Measurements from ENCODE around the gene PPP2R3A.
"Not testable (repeated sequence)": the region's sequence is repeated elsewhere in the genome, so short reads cannot be mapped to it uniquely, and the experiment has no call there.

PPP2R3A gene

DNA sequence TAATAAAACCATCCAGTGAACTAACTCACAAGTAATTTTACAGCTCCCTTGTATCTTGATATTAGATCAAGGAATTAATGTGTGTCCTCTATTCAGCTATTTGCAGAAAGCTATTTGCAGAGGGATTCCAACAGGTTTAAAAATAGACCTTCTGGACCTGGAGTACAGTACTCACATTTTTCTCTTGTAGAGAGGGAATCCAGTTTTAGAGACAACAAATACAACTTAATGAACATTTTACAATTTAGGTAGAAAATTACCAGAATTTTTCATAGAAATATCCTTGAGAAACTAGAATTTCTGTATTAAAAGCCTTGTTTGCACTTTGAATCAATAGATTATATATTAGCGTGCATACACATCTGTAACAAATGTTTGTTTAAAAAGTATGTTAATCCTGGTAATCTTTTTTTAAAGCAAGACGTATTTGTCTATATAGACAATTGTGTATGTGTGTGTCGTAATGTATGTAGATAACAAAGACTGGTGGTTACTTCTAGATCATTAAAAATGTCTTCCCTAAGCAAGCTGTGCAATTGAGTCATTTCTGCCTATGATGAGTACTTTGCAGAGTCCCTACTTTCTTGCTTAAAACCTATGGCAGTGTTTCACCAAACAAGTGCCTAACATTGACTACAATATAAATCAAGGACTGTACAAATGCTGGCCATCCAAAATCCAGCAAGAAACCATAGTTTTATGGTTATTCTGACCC, 57.9 kb downstream of the PPP2R3A start:
- DNase-seq, result no peak

DNA sequence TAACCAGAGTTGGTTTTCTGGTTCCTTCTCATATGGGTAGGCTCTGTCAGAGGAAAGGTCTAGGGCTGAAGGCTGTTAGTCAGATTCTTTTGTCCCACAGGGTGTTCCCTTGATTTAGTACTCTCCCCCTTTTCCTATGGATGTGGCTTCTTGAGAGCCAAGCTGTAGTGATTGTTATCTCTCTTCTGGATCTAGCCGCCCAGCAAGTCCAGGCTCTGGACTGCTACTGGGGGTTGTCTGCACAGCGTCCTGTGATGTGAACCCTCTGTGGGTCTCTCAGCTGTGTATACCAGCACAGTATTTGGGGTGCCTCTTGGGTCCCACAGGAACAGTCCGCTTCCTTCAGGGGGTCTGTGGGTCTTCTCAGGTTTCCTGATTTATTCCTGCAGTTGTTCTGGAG, 70.8 kb downstream of the PPP2R3A start:
- no peak for DNase-seq

GRCh38 chr3:136038668-136039067, 73.1 kb downstream of the PPP2R3A start:
- DNase-seq, result no peak

GRCh38 chr3:136042608-136043221, 77.2 kb downstream of the PPP2R3A start:
- peak; percentile 49 to 56 for DNase-seq

DNA sequence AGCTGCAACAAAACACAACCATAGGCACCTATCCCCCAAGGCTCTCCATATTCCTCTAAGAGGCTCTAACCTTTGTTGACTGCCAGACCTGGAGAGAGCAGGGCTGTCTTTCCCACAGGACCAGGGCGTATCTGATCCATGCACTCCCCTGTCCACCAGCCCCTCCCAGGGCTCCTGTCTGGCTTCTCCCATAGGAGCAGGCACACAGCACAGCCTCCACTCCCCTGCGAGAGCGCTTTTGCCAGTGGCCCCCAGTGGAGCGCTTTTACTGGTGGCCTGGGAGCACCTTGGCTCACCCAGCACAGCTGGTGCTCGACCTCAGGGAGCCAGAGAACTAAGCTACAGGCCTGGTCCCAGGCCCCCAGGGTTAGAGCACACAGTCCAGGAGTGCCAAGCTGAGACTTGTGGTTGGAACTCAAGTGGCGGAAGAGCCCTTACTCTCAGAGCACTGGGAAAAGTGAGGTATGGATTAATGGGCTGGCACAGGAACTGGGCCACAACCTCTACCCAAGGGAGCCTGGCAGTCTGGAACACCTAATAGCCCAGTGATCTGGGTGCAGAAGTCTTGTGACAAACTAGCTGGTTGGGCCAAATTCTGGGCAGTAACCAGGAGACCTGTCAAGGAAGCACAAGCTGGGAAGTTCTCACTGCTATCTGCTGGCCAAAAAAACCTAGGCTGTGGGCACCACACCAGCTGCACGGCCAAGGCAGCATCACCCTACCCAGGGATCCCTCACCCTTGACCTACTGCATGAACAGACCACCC, 79.6 kb downstream of the PPP2R3A start:
- DNase-seq, result no peak

- no peak for DNase-seq
Observed at GRCh38 chr3:136048068-136048467, 82.5 kb downstream of the PPP2R3A start.

DNA sequence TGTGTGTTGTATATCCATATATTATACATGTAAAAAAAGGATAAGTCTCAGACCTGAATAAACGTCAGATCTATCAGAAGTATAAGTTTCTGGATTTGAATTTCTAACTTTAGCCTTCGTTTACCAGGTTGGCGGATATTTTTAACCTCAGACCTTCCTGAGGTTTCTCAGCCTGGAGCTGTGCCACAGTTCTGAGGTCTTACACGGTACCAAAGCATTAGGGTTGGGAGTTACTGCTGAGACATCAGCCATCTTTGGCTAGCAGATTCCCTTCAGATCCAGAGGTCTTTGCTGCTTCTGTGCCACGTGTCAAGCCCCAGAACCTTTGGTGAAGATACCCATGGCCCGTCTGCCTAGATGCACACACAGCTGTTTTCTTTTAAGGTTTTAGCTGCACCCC, 84.7 kb downstream of the PPP2R3A start:
- no peak for DNase-seq

GRCh38 chr3:136055491-136055890, 90.0 kb downstream of the PPP2R3A start:
- no peak for DNase-seq

DNA sequence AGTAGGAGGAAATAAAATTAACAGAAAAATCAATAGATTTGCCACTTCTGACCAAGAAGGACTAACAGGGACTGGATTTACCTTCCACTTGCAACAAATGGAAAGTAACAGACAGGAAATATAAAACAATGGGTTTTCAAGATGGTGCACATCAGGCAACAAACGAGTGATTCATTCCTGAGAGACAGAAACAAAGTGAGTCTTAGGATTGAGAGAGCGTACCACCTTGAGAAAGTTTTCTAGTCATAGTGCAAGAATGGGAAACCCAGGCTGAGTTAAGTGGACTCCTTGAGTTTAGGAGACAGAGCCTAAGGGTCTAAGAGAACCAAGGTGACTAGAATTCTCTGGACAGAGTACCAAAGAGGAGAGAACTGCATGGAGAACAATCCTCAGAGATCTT, 101.7 kb downstream of the PPP2R3A start:
- no peak for DNase-seq

DNA sequence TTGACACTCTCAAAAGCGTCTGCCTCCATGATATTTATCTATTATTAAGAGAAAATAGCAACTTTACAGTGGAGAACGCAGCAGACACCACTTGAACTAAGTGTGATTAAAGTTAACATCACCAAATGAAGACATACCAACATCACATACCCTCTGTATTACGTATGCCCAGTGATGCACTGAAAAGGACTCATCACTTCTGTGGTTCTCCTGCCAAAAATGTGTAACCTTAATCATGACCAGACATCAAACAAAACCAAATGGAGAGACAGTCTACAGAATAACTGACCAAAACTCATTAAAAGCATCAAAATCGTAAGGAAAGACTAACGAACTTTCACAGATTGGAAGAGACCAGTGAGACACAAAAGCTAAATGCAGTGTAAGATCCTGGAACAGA, 103.2 kb downstream of the PPP2R3A start:
- DNase-seq, result no peak

GRCh38 chr3:136069933-136070332, 104.4 kb downstream of the PPP2R3A start:
- DNase-seq, result no peak

GRCh38 chr3:136070334-136070733, 104.8 kb downstream of the PPP2R3A start:
- no peak for DNase-seq

- peak in 1 of 2 experiments; percentile 34 for DNase-seq
Observed at GRCh38 chr3:136070953-136071949, 105.7 kb downstream of the PPP2R3A start.

- no peak for DNase-seq
Observed at GRCh38 chr3:136074546-136075170, 109.1 kb downstream of the PPP2R3A start.

DNA sequence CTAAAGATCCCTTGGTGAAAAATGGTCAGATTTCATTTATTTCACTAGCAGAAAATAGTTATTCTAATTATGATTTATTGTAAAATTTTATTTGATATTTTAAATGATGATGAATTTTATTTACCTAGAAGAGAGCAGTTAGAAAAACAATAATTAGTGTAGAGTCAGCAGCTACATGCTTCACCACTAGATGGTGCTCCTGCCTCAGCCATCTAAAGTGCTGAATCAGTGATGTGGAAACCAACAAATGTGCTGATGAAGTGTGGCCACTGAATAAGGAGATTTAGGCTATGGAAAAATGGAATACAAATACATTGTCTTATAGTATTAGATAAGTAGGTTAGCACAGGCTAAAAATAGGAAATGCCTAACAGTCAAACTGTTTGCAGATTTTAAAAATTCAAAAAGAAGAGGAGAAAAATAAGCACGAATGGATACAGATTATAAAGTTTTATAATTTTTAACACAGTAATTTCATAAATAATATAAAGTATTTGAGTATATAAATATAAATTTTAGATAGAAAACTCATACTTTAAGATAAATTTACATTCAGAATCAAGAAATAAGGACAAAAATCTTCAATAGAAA, 109.8 kb downstream of the PPP2R3A start:
- DNase-seq, result peak; percentile 70 to 91

GRCh38 chr3:136075811-136076210, 110.3 kb downstream of the PPP2R3A start:
- DNase-seq, result no peak

GRCh38 chr3:136078421-136079364, 113.2 kb downstream of the PPP2R3A start:
- DNase-seq, result peak in 1 of 2 experiments; percentile 39

GRCh38 chr3:136083641-136084382, 118.3 kb downstream of the PPP2R3A start:
- not testable (repeated sequence) for DNase-seq

DNA sequence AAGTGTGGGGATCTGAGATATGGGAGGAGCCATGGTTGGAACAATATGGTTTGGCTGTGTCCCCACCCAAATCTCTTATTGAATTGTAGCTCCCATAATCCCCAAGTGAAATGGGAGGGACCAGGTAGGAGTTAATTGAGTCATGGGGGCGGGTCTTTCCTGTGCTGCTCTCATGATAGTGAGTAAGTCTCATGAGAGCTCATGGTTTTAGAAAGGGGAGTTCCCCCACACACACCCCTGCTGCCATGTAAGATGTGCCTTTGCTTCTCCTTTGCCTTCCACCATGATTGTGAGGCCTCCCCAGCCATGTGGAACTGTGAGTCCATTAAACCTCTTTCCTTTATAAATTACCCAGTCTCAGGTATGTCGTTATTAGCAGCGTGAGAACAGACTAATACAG, 119.5 kb downstream of the PPP2R3A start:
- DNase-seq, result not testable (repeated sequence)

- no peak for DNase-seq
Observed at GRCh38 chr3:136093771-136094170, 128.2 kb downstream of the PPP2R3A start.

Data from NCI-H446 (cell line).